NCI-H2196 treated with DMSO at 0.1 percent for 48 hours (cell line): ENCODE data around the gene CD300LF.

Experiments
- DNase-seq: peaks from one replicate; lab custom pipeline; 2025; ENCODE audit not compliant: unreplicated experiment; lab: John Stamatoyannopoulos, UW

CD300LF gene

DNA sequence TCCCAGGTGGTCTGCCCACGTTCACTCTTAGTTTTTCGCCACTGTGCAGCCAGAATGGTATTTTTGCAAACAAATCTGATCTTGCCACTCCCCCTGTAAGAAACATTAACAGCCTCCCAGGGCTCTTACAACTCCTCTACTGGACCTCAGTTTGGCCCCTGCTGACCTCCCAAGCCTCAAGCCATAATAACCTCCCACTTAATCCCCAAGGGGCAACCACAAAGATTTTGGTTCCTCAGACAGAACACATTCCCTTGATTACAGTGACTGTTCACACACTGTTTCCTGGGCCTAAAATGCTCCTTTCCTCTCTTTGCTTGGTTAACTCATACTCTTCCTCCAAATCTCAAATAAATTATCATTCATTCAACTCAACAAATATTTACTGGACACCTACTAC, 67.7 kb downstream of the CD300LF start:
- no peak for DNase-seq

GRCh38 chr17:74644419-74644818, 68.3 kb downstream of the CD300LF start:
- DNase-seq, result no peak
